ENCODE data around the gene TARDBP.

GRCh38 chr1:11059155-11059967 lies 46.9 kb downstream of the TARDBP start:
- TF ChIP-seq CTCF (conservative IDR thresholded peaks at IDR 0.05 in 1 of 2, IDR thresholded peaks at IDR 0.05 in 1 of 2; ENCODE audit: low read depth in 1 of 2, low read length in 2 of 2): no peak
- no peak for TF ChIP-seq EZH2 (IDR thresholded peaks at IDR 0.05; ENCODE audit: low read length, missing control alignments)

All from fibroblast of lung (primary cell).